ENCODE measurements around the gene IP6K1. TPM values are rescaled to one million over a fixed set of nuclear protein-coding genes. Genes with fewer than 3 reads are reported as not detected.

Gene IP6K1
- total and polyA plus RNA-seq, 5 donors from 2014 or later, result 31.6 to 61.5 (median 32.6) TPM

DNA sequence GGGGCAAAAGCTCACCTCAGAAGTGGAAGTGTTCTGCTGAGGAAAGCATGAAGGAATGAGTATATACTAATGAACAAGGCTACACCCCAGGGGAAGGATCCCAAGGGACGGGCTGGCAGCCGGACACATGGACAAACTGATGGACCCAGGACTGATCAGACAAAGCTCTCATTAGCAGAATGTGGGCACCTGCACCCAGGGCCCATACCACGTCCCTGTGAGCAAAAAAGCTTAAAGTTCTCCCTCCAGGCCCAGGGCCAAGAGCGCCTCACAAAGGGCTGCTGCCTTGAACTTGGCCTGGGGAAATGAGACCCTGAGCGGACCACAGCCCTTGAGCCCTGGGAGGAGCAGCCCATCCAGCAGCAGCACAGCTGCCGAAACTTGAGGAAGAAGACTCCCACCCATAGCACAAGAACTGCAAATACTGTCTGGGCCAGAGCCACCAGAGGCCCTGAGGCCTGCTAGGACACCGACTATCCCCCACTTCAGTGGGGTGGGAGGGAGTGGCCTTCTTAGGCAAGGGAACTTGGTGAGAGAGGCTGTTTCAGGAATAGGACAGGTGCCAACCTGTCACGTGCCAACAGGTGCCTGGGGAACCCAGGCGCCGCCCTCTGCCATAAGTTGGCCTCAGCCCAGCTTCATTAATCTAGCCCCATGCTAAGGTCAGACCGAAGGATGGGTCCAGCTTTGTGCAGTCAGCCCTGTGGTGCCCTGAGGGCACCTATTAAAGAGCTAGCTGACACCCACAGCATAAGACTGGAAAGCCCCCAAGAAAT lies 60.2 kb downstream of the IP6K1 start:
- Mint-ChIP-seq H3K9me3 (no peaks in the 10 kb centered on the region), H3K4me1 (peaks cover 0 to 29% (median 11%) of the 10 kb centered on the region in 4 donors), H3K4me3 (peak overlapping the region in 1 of 4 donors; percentile 69), H3K36me3 (peaks cover 2% of the 10 kb centered on the region), H3K27me3 (no peaks in the 10 kb centered on the region), H3K27ac (no peak overlapping the region)
- Histone ChIP-seq H3K4me3 (ENCODE audit: low read depth, low read length) (no peak overlapping the region), H3K27me3 (ENCODE audit: control insufficient read depth, insufficient read depth, low read length) (no peaks in the 10 kb centered on the region), H3K27ac (ENCODE audit: insufficient read depth, low read length, poor library complexity, severe bottlenecking) (peak overlapping the region; percentile 96), H3K36me3 (ENCODE audit: control insufficient read depth, insufficient read depth, low read length) (peaks cover 26% of the 10 kb centered on the region), H3K4me1 (ENCODE audit: control insufficient read depth, insufficient read depth, low read length, poor library complexity, severe bottlenecking) (peaks cover 17% of the 10 kb centered on the region), H3K9me3 (ENCODE audit: control insufficient read depth in 2 of 2, low read length in 2 of 2) (no peaks in the 10 kb centered on the region)
- ATAC-seq (ENCODE audit: low read depth in 2 of 2) (no peak), DNase-seq (no peak)

DNA sequence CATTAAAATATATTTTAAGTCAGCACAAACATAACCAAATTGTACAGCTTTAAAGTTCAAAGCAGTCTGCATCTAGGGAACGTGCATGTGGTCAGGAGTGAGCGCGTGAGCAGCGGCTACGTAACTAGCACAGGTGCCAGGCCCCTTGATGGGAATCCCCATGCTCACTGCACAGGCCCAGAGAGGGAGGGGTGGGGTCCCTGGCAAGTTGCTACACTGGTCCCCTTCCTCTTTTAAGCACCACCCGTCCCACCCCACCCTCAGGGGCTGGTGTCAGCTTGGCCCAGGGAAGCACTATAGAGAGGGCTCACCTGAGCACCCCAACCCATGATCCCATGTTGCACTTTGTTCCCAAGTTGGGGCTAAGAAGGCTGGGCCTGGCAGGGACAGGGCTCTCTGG lies 61.8 kb downstream of the IP6K1 start:
- ATAC-seq (ENCODE audit: low read depth in 2 of 2), result no peak
- Mint-ChIP-seq H3K27me3 (no peaks in the 10 kb centered on the region), H3K4me3 (peak overlapping the region; percentile 92 to 97 (median 96)), H3K4me1 (peaks cover 0 to 43% (median 16%) of the 10 kb centered on the region in 4 donors), H3K27ac (peak overlapping the region; percentile 89 to 94 (median 94)), H3K36me3 (no peaks in the 10 kb centered on the region), H3K9me3 (no peaks in the 10 kb centered on the region)
- H3K9me3 ChIP-seq (ENCODE audit: control insufficient read depth in 2 of 2, low read length in 2 of 2), result no peaks in the 10 kb centered on the region
- peaks cover 26% of the 10 kb centered on the region for H3K36me3 ChIP-seq (ENCODE audit: control insufficient read depth, insufficient read depth, low read length)
- peaks cover 21% of the 10 kb centered on the region for H3K4me1 ChIP-seq (ENCODE audit: control insufficient read depth, insufficient read depth, low read length, poor library complexity, severe bottlenecking)
- H3K27me3 ChIP-seq (ENCODE audit: control insufficient read depth, insufficient read depth, low read length), result no peaks in the 10 kb centered on the region
- peak overlapping the region; percentile 96 for H3K27ac ChIP-seq (ENCODE audit: insufficient read depth, low read length, poor library complexity, severe bottlenecking)
- H3K4me3 ChIP-seq (ENCODE audit: low read depth, low read length), result peak overlapping the region; percentile 72
- peak in 2 of 3 donors; percentile 35 to 54 for DNase-seq

DNA sequence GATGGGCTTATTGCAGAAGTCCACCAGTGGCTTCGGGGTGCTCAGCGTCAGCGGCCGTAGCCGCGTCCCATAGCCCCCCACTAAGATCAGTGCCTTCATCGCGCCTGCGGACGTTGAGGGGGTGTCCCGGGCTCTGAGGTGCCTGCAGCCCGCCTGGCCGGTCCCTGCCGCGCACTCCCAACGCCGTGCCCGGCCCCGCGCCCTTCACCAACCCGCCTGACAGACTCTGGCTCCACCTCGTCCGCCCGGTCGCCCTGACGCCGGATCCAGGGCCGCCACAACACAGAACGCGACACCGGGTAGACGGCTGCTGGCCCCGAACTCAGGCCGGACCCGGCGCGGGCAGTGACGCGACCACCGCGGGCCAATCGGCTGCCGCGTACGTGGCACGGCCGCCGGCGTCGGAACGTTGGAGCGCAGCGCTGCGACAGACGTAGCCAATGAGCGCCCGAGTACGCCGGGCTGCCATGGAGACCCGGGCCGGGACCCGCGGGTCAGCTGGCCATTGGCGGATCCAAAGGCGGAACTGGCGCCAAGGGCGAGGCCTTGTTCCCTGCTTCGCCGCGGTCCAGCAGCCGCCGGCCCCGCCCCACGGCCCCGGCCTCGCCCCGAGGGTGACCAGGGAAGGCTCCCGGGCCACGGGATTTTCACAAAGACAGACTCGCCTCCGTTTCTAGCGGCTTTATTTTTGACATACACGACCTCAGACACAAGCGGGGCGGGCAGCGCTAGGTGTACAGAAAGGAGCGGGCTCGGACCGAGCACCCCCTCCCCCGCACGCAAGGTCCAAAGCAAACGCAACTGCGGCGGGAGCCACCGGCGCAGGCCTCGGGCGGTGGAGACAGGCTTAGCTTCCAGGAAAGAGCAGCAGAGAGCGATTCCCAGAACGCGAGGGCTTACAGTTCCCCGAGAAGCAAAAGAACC lies 62.5 kb downstream of the IP6K1 start, which contains the start of gene GMPPB:
GMPPB (minus strand) TSS at position 324 of the 924 bp plus-strand sequence; CDS start at position 99, 225 bp downstream.
- Mint-ChIP-seq H3K36me3 (no peaks in the 10 kb centered on the region), H3K27ac (peak within 1 kb of the TSS; percentile 89 to 97 (median 94))

DNA sequence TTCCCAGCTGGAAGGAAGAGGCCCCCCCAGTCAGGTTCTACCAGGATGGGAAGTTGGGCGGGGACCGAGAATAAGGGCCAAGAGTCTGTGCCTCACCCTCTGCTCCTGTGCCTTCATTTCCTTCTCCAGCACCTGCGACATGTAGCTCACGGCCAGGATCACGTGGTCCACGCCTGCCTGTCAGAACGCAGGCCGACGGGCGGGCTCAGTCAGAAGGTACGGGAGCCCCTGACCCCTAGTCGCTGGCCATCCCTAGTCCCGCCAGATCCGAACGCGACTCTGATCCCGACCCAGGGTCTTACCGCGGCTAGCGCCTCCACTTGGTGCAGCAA lies 63.1 kb downstream of the IP6K1 start:
- peak; percentile 56 to 83 (median 61) for DNase-seq
- Mint-ChIP-seq H3K27me3 (no peaks in the 10 kb centered on the region), H3K4me3 (peak overlapping the region; percentile 92 to 97 (median 96)), H3K9me3 (no peaks in the 10 kb centered on the region), H3K27ac (peak overlapping the region; percentile 89 to 97 (median 94)), H3K36me3 (no peaks in the 10 kb centered on the region), H3K4me1 (peaks cover 0 to 54% (median 23%) of the 10 kb centered on the region in 4 donors)
- Histone ChIP-seq H3K36me3 (ENCODE audit: control insufficient read depth, insufficient read depth, low read length) (peaks cover 26% of the 10 kb centered on the region), H3K4me1 (ENCODE audit: control insufficient read depth, insufficient read depth, low read length, poor library complexity, severe bottlenecking) (peaks cover 31% of the 10 kb centered on the region), H3K4me3 (ENCODE audit: low read depth, low read length) (peak overlapping the region; percentile 74), H3K27ac (ENCODE audit: insufficient read depth, low read length, poor library complexity, severe bottlenecking) (peak overlapping the region; percentile 96), H3K27me3 (ENCODE audit: control insufficient read depth, insufficient read depth, low read length) (no peaks in the 10 kb centered on the region), H3K9me3 (ENCODE audit: control insufficient read depth in 2 of 2, low read length in 2 of 2) (no peaks in the 10 kb centered on the region)
- peak in 1 of 2 donors; percentile 12 for ATAC-seq (ENCODE audit: low read depth in 2 of 2)

More for the DNA sequence above, 62.5 kb downstream of the IP6K1 start, which contains the start of gene GMPPB:
- Histone ChIP-seq H3K36me3 (ENCODE audit: control insufficient read depth, insufficient read depth, low read length) (peaks cover 26% of the 10 kb centered on the region), H3K27ac (ENCODE audit: insufficient read depth, low read length, poor library complexity, severe bottlenecking) (peak within 1 kb of the TSS; percentile 96), H3K4me1 (ENCODE audit: control insufficient read depth, insufficient read depth, low read length, poor library complexity, severe bottlenecking) (peaks cover 25% of the 10 kb centered on the region), H3K4me3 (ENCODE audit: low read depth, low read length) (peak within 1 kb of the TSS; percentile 74), H3K9me3 (ENCODE audit: control insufficient read depth in 2 of 2, low read length in 2 of 2) (no peaks in the 10 kb centered on the region), H3K27me3 (ENCODE audit: control insufficient read depth, insufficient read depth, low read length) (no peaks in the 10 kb centered on the region)
- no peaks in the 10 kb centered on the region for H3K27me3 Mint-ChIP-seq
- H3K9me3 Mint-ChIP-seq, result no peaks in the 10 kb centered on the region
- H3K4me1 Mint-ChIP-seq, result peaks cover 0 to 49% (median 19%) of the 10 kb centered on the region in 4 donors
- DNase-seq, result peak; percentile 89 to 96 (median 89)
- H3K4me3 Mint-ChIP-seq, result peak within 1 kb of the TSS; percentile 92 to 97 (median 96)
- peak; percentile 82 to 83 for ATAC-seq (ENCODE audit: low read depth in 2 of 2)

DNA sequence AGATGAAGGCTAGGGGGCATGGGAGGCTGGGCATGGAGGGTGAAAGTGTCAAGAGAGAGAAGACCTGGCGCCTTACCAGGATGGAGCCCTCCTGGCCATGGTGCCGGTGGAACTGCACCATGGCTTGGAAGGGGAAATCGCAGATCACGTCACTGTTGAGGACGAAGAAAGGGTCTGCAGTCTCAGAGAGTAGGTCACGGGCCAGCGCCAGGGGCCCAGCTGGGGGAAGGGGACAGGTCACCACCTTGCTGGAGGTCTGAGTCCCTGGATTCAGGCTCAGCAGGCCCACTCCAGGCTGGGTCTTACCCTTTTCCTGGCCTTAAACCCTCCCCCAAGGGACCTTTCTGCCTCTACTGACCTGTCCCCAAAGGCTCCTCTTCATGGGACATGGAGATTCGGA lies 63.4 kb downstream of the IP6K1 start:
- Mint-ChIP-seq H3K36me3 (no peaks in the 10 kb centered on the region), H3K27ac (peak overlapping the region; percentile 89 to 97 (median 94)), H3K27me3 (no peaks in the 10 kb centered on the region), H3K4me3 (peak overlapping the region; percentile 92 to 97 (median 96)), H3K4me1 (peaks cover 0 to 54% (median 23%) of the 10 kb centered on the region in 4 donors), H3K9me3 (no peaks in the 10 kb centered on the region)
- Histone ChIP-seq H3K4me1 (ENCODE audit: control insufficient read depth, insufficient read depth, low read length, poor library complexity, severe bottlenecking) (peaks cover 31% of the 10 kb centered on the region), H3K9me3 (ENCODE audit: control insufficient read depth in 2 of 2, low read length in 2 of 2) (no peaks in the 10 kb centered on the region), H3K27ac (ENCODE audit: insufficient read depth, low read length, poor library complexity, severe bottlenecking) (peak overlapping the region; percentile 96), H3K4me3 (ENCODE audit: low read depth, low read length) (peak overlapping the region; percentile 74), H3K27me3 (ENCODE audit: control insufficient read depth, insufficient read depth, low read length) (no peaks in the 10 kb centered on the region), H3K36me3 (ENCODE audit: control insufficient read depth, insufficient read depth, low read length) (peaks cover 22% of the 10 kb centered on the region)
- no peak for ATAC-seq (ENCODE audit: low read depth in 2 of 2)
- DNase-seq, result no peak

DNA sequence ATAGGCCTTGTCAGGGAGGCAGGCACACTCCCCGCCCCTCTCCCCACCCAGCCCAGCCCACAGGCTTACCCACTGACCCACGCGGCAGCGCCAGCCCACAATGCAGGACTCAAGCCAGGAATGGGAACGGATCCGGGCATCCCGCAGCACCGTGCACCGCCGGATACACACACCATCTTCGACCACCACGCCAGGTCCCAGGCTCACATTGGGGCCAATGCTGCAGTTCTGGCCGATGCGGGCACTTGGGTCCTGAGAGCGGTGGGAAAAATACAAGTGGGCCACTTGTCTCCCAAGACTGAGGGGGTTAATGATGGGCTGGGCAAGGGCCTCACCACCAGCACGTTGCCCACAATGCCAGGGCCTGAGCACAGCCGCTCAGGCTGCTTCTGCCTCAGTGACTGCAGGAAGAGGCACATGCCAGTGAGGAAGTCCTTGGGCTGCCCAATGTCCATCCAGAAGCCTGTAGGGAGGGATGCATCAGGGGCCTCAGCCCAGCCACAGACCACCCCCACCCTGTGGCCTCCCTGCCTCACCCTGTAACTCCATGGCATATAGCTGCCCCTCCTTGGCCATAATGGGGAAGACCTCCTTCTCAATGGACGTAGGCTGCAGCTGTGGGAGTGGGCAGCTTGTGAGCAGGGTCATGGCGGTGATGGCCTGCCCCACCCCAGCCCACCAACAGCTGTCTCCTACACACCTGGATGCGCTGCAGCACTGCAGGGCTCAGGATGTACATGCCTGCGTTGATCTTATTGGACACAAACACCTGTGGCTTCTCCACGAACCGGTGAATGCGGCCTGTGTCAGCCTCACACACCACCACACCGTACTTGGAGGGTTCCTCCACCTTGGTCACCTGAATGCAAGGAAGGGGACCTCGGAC lies 64.2 kb downstream of the IP6K1 start:
- H3K9me3 Mint-ChIP-seq, result no peaks in the 10 kb centered on the region
- peak overlapping the region; percentile 78 to 97 (median 94) for H3K4me3 Mint-ChIP-seq
- no peak overlapping the region for H3K4me3 ChIP-seq (ENCODE audit: low read depth, low read length)
- peaks cover 0 to 56% (median 23%) of the 10 kb centered on the region in 4 donors for H3K4me1 Mint-ChIP-seq
- DNase-seq (no peak), ATAC-seq (ENCODE audit: low read depth in 2 of 2) (no peak)
- peaks cover 31% of the 10 kb centered on the region for H3K4me1 ChIP-seq (ENCODE audit: control insufficient read depth, insufficient read depth, low read length, poor library complexity, severe bottlenecking)
- H3K27ac ChIP-seq (ENCODE audit: insufficient read depth, low read length, poor library complexity, severe bottlenecking), result peak overlapping the region; percentile 96
- H3K36me3 ChIP-seq (ENCODE audit: control insufficient read depth, insufficient read depth, low read length), result peaks cover 15% of the 10 kb centered on the region
- H3K27me3 ChIP-seq (ENCODE audit: control insufficient read depth, insufficient read depth, low read length), result no peaks in the 10 kb centered on the region
- no peaks in the 10 kb centered on the region for H3K9me3 ChIP-seq (ENCODE audit: control insufficient read depth in 2 of 2, low read length in 2 of 2)
- no peaks in the 10 kb centered on the region for H3K36me3 Mint-ChIP-seq
- peak overlapping the region in 2 of 3 donors; percentile 26 to 97 for H3K27ac Mint-ChIP-seq
- H3K27me3 Mint-ChIP-seq, result no peaks in the 10 kb centered on the region

DNA sequence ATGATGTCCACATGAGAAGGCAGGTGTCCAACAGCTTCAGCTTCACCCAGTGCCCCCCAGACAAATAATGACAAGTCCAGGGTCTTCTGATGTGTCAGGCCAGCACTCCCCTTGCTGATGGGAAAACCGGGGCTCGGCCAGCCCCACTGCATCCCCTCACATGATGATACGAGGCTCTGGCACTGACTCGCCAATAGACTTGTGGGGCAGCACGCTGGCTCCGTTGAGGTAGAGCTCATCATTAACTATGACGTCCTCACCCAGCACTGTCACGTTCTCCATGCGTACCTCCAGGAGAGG lies 64.8 kb downstream of the IP6K1 start:
- H3K27ac Mint-ChIP-seq, result no peak overlapping the region
- H3K4me3 Mint-ChIP-seq, result peak overlapping the region; percentile 22 to 93 (median 55)
- ATAC-seq (ENCODE audit: low read depth in 2 of 2), result no peak
- Histone ChIP-seq H3K9me3 (ENCODE audit: control insufficient read depth in 2 of 2, low read length in 2 of 2) (no peaks in the 10 kb centered on the region), H3K4me3 (ENCODE audit: low read depth, low read length) (no peak overlapping the region), H3K27ac (ENCODE audit: insufficient read depth, low read length, poor library complexity, severe bottlenecking) (no peak overlapping the region), H3K4me1 (ENCODE audit: control insufficient read depth, insufficient read depth, low read length, poor library complexity, severe bottlenecking) (peaks cover 31% of the 10 kb centered on the region), H3K27me3 (ENCODE audit: control insufficient read depth, insufficient read depth, low read length) (no peaks in the 10 kb centered on the region), H3K36me3 (ENCODE audit: control insufficient read depth, insufficient read depth, low read length) (peaks cover 10% of the 10 kb centered on the region)
- H3K27me3 Mint-ChIP-seq, result no peaks in the 10 kb centered on the region
- H3K36me3 Mint-ChIP-seq, result no peaks in the 10 kb centered on the region
- H3K9me3 Mint-ChIP-seq, result no peaks in the 10 kb centered on the region
- DNase-seq, result no peak
- H3K4me1 Mint-ChIP-seq, result peaks cover 0 to 56% (median 23%) of the 10 kb centered on the region in 4 donors
